Fibroblast of villous mesenchyme (primary cell): ENCODE results near the gene AVPR2. TPM values are rescaled to one million over a fixed set of nuclear protein-coding genes. Genes with fewer than 3 reads are reported as not detected.

Source experiments
- DNase-seq: peaks from one replicate; pipeline ENCODE4 v3.0.0-alpha.2; 2010; ENCODE audit warnings: low read depth
- H3K4me3 ChIP-seq: 2 replicates; pipeline ENCODE4 v1.5.1; 2011; ENCODE audit warnings: low read depth, mild to moderate bottlenecking, low read length
- CTCF ChIP-seq: IDR thresholded peaks from 2 replicates; pipeline ENCODE4 v1.5.1; 2012; ENCODE audit warnings: low read depth, mild to moderate bottlenecking, low read length; ENCODE audit not compliant: insufficient read depth
- total RNA-seq: library from RNA; depleted of rRNA; stranded (reverse); fragments of >200 nt; gene quantifications from 2 replicates; pipeline ENCODE4 v1.2.3, GENCODE V29; 2012

Gene AVPR2
- total RNA-seq, 1 donor: not detected

GRCh38 chrX:153907456-153907855 is 3.0 kb downstream of the AVPR2 start:
- no peak for TF ChIP-seq CTCF
- no peak for DNase-seq
- H3K4me3 ChIP-seq: no peak overlapping the region

DNA sequence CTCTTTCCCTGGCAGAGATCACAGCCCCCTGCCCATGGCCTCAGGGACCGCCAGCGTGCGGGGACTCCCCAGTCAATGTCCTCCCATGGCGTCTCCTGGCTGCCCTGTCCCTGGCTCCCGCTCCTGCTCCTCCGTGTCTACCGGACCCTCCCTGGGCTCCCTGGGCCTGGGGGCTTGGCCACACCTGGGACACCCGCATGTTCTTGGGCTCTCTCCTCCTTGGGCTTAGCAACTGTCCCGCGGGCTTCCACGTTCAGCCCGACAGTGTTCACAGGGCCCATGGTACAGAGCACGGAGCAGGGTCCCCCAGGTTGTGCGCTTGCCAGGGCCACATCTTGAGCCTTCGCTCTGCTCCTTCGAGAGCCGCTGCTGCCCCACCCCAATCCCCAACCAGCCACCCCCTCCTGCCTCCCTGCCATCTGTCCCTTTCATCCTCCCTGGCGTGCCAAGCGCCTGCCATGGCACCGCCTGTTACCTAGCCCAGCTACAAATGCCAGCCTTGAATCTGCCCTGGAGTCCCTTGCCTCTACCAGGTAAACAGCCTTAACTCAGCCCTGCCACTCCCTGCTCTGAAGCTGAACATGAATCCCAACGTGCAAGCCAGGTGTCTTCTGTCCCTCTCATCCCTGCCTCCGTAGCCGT is 3.9 kb downstream of the AVPR2 start:
- TF ChIP-seq CTCF: no peak
- H3K4me3 ChIP-seq: no peak overlapping the region
- no peak for DNase-seq

DNA sequence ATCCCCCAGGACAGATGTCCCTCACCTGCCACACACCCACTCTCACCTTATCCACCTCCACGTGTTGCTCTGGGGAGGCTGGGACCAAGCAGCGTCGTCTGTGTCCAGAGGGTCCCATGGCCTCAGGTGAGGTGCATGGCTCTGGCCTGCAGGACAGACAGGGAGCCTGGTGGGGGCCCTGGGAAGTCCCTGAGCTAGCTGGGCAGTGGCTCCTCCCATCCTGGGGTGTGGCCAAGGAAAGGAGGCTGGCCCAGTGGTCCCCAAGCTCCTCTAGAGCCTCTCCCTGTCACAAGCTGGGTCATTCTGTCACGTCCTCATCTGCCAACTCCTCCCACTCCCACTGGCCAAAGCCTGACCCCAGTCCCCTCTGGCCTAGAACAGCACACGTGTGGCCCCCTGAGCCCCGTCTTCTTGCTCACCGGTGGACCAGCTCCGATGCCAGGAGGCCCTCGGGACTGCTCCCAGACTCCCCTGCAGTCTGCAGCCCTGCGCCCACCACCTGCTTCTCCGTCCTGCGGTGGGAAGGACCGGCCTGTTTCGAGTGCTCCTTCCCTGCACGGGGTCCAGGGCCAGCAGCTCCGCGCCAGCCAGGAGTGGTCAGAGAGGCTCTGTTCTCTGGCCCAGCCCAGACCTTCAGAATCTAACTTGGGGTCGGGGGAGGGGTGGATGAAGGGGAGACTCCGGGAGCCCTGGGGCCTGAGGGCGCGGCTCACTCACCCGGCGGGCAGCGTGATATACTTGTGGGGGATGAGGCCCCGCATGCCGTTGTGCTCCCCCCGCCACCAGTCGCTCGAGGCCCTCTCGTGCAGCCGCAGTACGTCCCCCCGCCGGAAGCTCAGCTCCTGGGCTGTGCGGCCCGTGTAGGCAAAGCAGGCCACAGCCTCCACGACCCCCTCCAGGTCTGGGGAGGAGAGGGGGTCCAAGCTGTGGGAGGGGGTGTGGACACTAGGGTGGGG is 4.8 kb downstream of the AVPR2 start:
- no peak overlapping the region for H3K4me3 ChIP-seq
- no peak for DNase-seq
- TF ChIP-seq CTCF: no peak

- H3K4me3 ChIP-seq: no peak overlapping the region
- TF ChIP-seq CTCF: no peak
- DNase-seq: no peak
Observed at GRCh38 chrX:153909980-153910360, 5.5 kb downstream of the AVPR2 start.

DNA sequence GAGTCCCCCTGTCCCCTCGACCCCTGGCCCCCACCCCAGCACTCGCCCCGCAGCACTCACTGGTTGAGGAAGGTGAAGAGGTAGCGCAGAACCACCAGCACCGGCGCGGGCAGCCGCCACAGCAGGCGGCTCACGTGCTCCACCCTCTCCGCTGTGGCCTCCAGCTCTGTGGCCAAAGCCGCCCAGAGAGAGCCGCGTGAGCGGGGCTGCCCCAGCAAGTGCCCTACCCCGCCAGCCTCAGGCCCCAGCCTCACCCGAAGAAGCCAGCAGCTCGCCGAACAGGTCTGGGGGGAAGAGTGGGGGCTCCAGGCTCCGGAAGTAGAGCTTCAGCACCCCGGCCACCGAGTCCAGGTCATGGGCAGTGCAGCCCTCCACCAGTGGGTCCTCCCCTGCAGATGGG is 6.0 kb downstream of the AVPR2 start:
- DNase-seq: no peak
- no peak overlapping the region for H3K4me3 ChIP-seq
- no peak for TF ChIP-seq CTCF

GRCh38 chrX:153911798-153912197 is 7.3 kb downstream of the AVPR2 start:
- no peak for TF ChIP-seq CTCF
- DNase-seq: no peak
- no peak overlapping the region for H3K4me3 ChIP-seq
